Stromal cell of bone marrow (primary cell): ENCODE data around the gene SLC16A3.

ENCODE experiments used
- DNase-seq: peaks from one replicate; pipeline ENCODE4 v3.0.0-alpha.2; 2012; ENCODE audit warnings: low read depth

Gene SLC16A3

DNA sequence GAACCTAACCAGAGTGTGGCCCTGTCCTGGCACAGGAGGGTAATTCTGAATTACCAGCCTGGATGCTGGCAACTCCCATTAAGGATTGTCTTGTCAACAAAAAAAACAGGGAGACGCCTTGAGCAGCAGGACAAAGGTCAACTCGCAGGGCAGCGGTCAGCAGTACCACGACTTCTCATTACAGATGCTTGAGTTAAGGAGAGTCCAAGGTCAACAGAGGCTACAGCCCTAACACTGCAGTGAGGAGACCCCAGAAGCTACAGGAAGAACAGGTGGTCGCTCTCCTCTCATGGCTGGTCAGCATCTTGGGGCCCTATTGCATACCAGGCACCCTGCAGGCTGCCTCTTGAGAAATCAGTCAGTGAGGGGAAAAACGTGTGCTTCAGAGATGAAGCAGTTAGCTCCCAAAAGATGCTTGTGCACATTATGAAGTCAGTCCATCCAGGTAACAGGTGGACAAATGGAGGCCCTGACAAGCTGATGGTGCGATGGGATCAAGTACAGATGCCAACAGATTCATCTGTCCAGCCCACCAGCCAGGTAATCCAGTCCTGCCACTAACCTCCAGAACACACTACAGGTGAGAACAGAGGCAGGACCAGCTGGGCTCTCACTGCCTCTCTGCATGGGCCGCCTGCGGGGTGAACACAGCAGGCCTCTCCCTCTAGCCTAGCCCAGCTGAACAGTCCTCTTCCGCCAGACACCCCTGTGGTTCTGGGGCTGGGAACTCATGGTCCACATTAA, 40.5 kb downstream of the SLC16A3 start:
- DNase-seq, result no peak

DNA sequence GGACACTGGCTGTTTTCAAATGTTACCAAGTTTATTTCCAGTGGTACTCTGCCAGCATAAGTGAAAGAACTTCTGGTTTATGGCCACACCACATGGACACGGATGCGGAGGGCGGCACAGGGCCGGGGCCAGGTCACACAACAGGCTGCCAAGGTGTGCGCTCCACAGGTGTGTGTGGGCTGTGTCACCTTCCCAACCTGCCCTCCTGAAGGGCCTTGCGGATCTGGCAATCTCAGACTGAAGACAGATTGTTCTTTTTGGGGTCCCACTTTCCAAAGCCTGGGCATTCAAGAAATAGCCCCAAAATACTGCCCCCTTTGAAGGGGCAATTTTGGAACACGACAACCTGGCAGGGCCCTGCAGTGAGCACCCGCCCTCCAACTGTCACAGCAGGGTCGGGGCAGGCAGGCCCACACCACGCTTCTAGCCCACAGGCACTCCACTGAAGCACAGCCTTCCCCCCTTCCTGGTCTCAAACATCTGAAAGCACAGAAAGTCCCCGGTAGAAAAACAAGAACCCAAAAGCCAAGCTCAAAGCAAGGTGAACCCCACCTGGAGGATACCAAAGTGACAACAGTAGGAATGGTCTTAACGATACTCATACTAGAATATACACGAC, 41.1 kb downstream of the SLC16A3 start:
- no peak for DNase-seq

DNA sequence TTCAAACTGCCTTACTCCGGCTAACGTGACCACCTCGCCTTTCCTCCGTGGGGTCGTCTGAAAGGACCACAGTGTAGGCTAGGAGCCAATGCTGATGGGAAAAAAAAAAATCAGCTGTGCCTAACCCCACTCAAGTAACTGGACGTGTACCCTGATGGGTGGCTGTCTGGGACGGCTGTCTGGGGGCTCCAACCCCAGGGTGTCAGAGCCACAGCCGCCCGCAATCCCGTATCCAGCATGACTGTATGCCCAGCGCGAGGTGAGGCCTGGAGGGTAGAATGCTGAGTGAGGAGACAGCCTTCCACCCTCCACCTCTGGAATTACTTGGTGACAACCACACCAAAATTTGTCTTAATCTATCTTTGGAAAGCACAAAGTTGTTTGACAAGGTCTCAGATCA, 41.8 kb downstream of the SLC16A3 start:
- no peak for DNase-seq

DNA sequence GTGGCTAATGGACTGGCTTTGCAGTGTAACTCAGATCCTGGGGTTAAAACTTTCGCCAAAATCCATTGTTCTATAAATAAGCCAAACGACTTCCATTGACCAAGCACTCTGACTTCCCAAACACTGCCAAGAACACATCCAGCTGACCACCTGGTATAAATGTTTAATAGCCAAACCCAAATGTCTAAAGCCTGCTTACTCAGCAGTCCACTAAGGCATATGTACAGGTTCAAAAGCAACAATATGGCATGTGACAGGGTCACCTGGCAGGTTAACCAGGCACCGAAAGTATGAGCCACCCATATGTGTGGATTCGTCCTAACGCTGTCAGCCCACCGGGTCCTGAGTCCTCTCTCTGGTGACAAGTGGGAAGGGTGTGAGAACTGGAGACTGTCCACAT, 42.6 kb downstream of the SLC16A3 start:
- DNase-seq, result no peak

DNA sequence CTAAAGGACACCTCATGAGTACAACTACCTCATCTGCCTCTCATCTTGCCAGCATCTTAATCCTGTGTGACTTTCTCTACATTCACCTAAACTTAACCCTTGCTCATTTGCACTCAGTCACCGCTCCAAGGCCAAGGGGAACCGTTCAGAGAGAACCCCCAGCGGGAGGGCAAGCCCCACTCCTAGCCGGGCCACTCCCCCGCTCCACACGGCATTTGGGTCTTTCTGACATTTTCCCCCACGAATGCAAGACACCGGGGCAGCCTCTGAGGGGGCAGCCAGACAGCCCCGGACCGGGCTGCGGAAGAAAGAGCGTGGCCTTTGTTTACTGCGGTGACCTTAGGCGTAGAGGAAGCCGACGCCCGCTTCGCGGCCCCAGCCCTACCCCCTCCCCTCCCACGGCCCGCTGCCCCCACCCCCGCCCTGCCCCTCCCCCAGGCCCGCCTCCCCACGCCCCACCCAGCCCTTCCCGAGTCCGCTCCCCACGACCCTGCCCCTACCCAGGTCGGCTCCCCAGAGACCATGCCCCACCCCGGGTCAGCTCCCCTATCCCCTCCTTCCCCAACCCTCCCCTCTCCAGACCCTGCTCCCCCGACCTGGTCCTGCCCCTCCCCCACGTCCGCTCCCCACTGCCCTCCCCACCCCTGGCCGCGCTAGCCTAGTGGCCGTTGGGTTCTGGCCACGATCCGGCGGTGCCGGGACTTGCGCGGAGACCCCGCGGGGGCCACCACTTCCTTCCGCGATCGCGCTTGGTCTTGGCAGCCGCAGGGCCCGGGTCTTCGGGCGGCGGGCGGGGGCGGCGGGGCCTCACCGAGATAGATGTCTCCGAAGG, 43.9 kb downstream of the SLC16A3 start:
- no peak for DNase-seq

DNA sequence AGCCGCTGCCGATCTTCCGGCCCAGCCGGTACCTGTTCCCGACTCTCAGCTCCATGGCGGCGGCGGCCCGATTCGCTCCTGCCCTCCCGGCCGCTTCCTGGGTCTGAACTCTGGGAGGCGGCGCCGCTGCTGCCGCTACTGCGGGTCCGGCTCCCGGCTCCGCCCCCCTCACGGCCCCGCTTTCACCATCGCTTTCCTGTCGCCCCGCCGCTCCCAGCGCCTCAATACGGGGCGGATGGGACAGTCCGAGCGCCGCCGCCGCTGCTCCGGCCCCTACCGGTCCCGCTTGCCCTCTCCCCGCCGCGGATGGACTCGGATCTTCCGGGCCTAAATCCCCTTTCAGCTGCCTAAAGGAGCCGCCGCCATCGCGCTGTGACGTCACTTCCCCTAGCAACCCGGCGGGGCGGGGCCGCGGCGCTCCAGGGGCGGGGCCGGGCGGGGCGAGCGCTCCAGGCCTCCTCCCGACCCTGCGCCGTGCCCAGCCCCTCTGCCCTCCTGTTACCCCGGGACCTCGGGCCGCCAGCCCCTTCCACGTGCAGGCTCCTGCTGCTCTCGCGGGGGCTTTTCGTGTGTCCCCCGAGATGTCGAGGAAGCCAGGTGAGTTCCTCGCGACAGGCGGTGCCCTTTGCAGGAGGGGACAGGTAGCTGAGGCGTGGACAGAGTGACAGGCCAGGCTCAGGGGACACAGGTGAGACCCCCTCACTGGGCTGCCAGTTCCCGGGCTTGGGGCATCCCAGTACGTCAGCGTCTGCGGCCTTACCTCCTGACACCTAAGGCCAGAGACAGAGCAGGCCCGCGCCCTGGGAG, 44.7 kb downstream of the SLC16A3 start, which contains the start of gene CSNK1D:
TSS of gene CSNK1D (minus strand) at position 374 of the 807 bp plus-strand sequence. CDS start at position 55, 319 bp downstream.
- peak; percentile 75 for DNase-seq

DNA sequence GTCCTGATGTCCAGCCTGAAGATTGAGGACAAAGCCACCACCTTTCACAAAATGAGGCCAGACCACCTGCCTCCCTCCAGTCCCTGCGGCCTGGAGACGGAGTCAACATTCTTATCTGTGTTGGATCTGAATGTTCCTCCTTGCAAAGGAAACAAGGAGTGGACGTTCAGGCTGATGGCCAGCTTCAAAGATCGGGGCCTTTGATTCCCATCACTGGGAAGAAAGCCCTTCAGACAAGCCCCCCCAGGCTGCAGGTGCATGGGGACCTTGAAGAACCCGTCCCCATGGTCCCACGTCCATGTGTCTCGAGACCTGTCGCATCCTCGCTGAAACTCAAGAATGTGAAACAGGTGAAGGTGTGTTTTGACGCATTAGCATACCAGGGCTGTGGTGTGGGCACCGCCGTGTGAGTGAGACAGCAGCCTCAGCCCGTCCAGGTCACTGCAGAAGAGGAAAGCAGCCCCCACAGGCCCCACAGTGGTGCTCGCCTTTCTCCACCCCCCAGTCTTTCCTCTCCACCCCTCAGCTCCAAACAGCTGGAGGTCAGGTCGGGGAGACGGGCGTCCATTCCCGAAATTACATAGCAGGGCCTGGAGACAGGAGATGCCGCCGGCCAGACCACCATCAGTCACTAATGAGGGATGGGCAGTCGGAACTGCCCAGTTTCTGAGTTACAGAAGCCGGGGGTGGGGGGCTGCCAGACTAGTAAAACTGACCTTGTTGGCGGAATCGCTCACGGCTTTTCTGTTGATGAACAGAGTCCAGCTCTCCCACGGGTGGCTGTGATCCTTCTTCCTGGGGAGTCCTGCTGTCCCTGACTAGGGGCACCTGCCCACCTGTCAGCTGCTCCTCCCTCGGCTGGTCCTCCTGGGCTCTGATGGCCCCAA, 45.5 kb downstream of the SLC16A3 start:
- DNase-seq, result no peak

DNA sequence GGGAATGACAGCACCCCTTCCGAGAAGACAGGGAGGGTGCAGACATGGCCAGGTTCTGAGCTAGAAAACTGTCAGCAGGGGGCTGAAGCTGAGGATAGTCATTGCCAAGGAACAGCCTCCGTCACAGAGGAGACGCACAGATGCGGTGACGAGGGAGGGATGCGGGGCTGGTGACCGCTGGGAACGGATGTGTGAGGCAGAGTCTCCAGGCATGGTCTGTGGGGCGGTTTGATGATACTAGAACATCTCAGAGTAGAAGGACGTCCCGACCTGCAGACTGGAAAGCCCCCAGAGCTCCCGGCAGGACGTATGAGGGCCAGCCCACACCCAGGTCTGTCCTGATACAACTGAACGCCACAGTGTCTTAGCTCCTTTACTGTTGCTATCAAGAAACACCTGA, 46.5 kb downstream of the SLC16A3 start:
- DNase-seq, result no peak

DNA sequence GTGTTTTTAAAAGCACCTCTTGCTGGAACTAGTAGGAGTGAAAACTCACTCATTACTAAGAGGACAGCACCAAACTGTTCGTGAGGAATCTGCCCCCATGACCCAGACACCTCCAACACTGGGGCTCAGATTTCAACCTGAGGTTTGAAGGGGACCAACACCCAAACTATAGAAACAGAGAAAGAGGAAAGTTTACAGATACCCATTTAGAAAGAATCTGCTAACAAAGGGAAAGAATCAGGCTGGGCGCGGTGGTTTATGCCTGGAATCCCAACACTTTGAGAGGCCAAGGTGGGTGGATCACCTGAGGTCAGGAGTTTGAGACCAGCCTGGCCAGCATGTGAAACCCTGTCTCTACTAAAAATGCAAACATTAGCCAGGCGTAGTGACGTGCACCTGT, 48.1 kb downstream of the SLC16A3 start:
- DNase-seq, result no peak

DNA sequence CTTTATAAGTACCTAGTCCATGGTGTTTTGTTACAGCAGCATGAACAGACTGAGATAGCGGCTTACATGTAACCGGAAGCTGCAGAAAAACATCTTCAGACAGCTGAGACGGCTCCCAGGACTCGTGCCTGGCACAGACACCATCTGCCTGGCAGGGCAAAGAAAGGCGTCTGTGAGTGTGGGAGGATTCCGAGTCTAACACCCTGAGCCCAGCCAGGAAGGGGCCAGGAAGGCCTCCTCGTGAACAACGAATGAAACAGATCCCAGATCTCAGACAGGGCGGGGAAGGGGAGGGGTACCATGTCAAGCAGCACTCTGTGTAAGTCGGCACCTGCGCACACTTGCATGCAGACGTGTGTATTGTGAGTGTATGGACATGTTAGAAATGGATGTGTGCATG, 49.0 kb downstream of the SLC16A3 start:
- no peak for DNase-seq

DNA sequence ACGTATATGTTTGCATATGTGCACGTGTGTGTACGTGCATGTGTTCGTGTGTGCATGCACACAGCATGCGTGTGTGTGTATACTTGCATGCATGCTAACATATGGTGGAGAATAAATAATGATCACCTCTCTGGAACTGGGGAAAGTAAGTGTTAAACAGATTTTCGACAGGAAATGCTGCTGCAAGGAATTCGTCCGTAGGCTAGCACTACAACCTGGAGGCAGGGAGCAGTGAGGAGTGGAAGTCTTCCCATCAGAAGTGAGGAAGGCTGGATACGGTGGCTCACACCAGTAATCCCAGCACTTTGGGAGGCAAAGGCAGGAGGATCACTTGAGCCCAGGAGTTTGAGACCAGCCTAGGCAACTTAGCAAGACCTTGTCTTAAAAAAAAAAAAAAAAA, 49.5 kb downstream of the SLC16A3 start:
- DNase-seq, result no peak

DNA sequence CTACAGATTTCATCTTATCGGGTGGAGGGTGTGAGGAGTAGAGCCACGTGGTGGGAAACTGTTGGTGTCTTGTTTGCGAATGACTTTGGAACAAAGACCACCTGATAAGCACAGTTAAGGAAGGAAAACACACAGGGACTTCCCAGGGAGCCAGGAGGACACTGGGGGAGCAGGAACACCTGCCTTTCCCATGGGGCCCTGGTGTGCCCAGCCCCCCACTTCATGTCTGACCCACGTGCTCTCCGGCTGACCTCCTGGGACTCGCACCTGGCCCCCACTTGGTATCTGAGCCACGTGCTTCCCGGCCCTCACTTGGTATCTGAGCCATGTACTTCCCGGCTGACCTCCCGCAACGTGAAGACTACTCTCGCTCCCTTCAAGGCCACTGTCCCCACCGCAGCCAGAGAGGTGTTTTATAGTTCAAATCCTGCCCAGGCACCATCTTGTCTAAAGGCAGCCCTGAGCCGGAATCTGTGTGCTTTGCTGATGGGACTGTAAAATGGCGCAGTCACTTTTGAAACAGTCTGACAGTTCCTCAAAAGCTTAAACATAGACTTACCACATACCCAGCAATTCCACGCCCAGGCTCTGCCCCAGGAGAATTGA, 50.0 kb downstream of the SLC16A3 start:
- no peak for DNase-seq

DNA sequence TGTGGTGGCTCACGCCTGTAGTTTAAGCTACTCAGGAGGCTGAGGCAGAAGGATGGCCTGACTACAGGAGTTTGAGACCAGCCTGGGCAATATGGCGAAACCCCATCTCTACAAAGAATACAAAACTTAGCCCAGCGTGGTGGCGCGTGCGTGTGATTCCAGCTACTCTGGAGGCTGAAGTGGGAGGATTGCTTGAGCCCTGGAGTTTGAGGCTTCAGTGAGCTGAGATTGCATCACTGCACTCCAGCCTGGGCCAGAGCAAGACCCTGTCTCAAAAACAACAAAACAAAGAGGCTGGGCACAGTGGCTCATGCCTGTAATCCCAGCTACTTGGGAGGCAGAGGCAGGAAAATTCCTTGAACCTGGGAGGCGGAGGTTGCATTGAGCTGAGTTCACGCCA, 51.7 kb downstream of the SLC16A3 start:
- DNase-seq, result no peak

DNA sequence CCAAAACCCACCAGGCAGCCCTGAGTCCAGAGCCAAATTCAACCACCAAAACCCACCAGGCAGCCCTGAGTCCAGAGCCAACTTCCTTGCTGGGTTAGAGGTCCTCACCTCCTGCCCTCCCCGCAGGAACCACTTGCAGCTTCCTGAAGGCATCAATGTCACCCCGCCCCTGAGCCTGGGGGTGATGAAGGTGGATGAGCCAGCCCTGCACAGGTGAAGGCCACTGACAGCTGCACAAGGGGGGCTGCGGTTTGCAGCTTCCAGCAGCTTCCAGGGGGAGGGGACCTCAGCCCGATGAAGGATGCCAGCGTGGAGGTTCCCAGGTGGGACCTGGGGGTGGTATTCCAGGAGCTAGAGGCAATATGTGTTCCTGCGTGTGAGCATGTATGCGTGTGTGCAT, 52.2 kb downstream of the SLC16A3 start:
- DNase-seq, result no peak

DNA sequence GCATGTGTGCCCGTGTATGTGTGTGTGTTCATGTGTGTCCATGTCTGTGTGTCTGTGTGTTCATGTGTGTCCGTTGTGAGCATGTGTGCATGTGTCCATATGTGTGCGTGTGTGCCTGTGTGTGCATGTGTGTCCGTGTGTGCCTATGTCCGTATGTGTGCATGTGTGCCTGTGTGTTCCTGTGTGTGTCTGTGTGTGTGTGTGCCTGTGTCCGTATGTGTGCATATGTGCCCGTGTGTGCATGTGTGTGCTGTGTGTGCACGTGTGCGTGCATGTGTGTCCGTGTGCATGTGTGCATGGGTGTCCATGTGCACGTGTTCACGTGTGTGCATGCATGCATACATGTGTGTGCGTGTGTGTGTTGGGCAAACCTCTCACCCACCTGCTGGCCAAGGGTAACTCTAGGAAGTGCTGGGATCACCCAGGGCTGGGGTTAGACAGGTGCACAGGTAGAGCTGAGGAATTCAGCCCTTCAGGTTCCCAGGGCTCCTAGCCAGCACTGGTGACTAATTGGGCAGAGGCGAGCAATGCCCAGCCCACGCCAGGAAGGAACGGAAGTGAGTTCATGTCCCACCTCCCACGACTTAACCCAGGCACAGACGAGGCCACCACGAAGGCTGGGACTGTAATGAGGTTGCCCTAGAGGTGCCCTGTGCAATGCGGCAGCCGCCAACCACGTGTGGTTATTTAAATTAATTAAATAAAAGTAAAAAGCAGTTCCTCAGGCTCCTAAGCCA, 52.8 kb downstream of the SLC16A3 start:
- DNase-seq, result no peak

DNA sequence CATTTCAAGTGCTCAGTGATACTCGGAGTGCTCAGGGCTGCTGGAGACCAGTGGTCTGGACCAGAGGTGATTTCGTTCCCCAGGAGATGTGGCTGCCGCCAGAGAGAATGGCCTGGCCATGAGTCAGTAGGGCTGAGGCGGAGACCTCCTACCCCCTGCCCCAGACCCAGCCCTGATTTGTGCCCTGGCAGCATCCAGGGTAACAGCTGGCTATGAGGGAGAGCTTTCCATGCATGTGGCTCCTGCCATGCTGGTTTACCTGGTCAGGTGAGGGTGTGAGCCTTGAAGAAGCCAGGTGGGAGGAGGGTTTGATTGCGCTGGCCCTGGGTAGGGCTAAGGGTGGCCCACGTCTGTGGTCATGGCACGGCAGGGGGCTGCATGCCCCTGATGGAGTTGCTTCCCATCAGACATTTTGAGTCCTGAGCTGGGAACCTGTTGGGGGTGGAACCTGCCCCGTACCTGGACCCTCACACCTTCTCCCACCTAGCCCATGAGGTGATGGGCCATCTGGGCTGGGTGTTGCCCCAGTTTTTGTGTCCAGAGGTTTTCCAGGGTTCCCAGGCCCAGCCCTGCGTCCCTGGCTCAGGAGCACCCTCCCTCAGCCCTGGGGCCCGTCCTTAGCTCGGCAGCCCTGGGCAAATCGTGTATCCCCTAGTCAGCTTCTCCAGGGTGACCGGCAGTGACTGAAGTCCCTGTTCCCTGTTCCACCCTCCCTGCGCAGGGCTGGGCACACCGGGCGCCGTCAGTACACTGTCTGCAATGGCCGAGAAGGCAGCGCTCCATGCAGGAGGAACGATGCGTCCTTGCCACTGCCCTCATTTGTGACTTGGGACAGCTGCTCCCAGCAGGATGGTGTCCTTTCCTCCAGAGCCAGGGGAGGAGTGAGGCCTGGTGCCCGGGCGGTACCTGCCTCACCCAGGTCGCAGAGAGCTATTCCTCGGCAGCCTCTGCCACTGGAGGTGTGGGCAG, 53.7 kb downstream of the SLC16A3 start:
- DNase-seq, result no peak

DNA sequence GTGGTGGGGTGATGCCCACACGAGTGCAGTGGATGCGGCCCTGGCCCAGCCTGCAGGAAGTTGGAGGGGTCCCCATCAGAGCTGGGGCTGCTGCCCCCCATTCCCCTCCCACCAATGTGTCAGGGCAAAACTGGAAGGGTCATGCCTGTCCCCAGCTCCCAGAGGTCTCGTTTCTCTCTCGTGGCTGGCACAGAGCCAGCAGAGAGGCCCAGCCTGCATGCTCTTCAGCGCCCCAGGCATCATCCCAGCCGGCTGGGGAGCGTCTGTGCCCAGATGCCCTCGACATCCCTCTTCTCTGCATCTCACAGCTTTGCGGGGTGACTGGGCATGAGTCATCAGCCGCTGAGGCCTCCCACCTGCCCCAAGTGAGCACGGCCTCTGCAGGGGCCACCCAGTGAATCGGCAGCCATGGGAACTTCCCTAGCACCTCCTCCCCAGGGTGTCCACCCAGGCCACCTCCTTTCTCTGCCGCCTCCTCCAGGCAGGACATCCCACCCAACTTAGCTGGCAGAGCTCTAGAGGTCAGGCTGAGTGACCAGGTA, 54.4 kb downstream of the SLC16A3 start:
- no peak for DNase-seq

DNA sequence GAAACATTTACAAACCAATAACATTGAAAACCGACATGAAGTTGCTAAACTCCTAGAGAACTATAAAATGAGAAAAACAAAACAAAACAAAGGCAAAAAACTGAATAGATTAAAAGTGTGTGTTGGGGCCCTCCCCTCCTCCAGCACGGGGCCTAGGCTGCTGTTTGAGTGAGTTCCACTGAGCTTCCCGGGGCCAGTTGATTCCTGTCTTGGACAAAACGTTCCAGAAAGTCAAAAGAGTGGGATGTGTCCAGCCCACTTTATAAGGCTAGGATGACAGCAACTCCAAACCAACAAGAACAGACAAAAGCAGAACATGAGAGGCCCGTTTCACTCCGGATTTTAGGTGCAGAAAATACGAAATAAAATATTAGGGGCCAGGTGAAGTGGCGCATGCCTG, 56.3 kb downstream of the SLC16A3 start:
- DNase-seq, result no peak
